SK-N-SH (cell line): ENCODE data around the gene BSPRY. TPM values are rescaled to one million over a fixed set of nuclear protein-coding genes. Genes with fewer than 3 reads are reported as not detected.

ENCODE experiments used
- CTCF ChIA-PET: fragments of 300-600, 350-600 bp; formaldehyde crosslinking; extraction: SDS; loops from one replicate; lab custom pipeline; 2021; lab: Yijun Ruan, JAX
- POLR2A ChIA-PET: fragments of 350-600 bp; sonication (Branson Sonifier 250); formaldehyde crosslinking; extraction: SDS; loops from one replicate; lab custom pipeline; 2020; ENCODE audit warnings: antibody characterized with exemption, inconsistent platforms; lab: Yijun Ruan, JAX
- DNase-seq: peaks from one replicate; pipeline ENCODE4 v3.0.0; 2012
- H2AFZ ChIP-seq: fragments of 200-600 bp; sonication (generic); 2 replicates; pipeline ENCODE4 v1.8.1; 2016; ENCODE audit warnings: antibody characterized with exemption, mild to moderate bottlenecking, low read depth
- H3F3A ChIP-seq: fragments of 200-600 bp; sonication (generic); replicated peaks from 2 replicates; pipeline ENCODE3; 2016; ENCODE audit warnings: antibody characterized with exemption, mild to moderate bottlenecking; ENCODE audit not compliant: insufficient read depth
- H3K27ac ChIP-seq, 2 experiments: fragments of 200-500 bp in 1 of 2; fragments of 200-600 bp in 1 of 2; sonication (Bioruptor generic) in 1 of 2; sonication (generic), shearing (Covaris generic) in 1 of 2; 2 replicates each; pipeline versions ENCODE4 v1.5.1 to v1.6.1; 2014 to 2016; ENCODE audit warnings: low read depth in 2 of 2, inconsistent platforms in 1 of 2, low read length in 1 of 2, mild to moderate bottlenecking in 1 of 2, mixed read lengths in 1 of 2
- H3K27me3 ChIP-seq: fragments of 200-600 bp; sonication (generic), shearing (Covaris generic); 2 replicates; pipeline ENCODE4 v1.6.1; 2016; ENCODE audit warnings: mixed run types; ENCODE audit not compliant: insufficient read depth
- H3K36me3 ChIP-seq, 2 experiments: fragments of 200-500 bp in 1 of 2; fragments of 200-600 bp in 1 of 2; sonication (Bioruptor generic) in 1 of 2; sonication (generic) in 1 of 2; replicated peaks in 1 of 2; 2 replicates each; pipeline versions ENCODE3 to v1.5.1; 2014 to 2016; ENCODE audit warnings: low read length in 1 of 2, mild to moderate bottlenecking in 1 of 2; ENCODE audit not compliant: insufficient read depth in 2 of 2, control insufficient read depth in 1 of 2
- H3K4me1 ChIP-seq, 2 experiments: fragments of 200-500 bp in 1 of 2; fragments of 200-600 bp in 1 of 2; sonication (Bioruptor generic) in 1 of 2; sonication (generic), shearing (Covaris generic) in 1 of 2; 2 replicates each; pipeline versions ENCODE4 v1.5.1 to v1.6.1; 2014 to 2016; ENCODE audit warnings: low read depth in 1 of 2, low read length in 1 of 2, mixed run types in 1 of 2; ENCODE audit not compliant: insufficient read depth in 2 of 2, control insufficient read depth in 1 of 2
- H3K4me2 ChIP-seq: fragments of 200-600 bp; sonication (generic), shearing (Covaris generic); 2 replicates; pipeline ENCODE4 v1.6.1; 2017; ENCODE audit warnings: mixed run types
- H3K4me3 ChIP-seq, 2 experiments: fragments of 200-500 bp in 1 of 2; fragments of 200-600 bp in 1 of 2; sonication (Bioruptor generic) in 1 of 2; sonication (generic), shearing (Covaris generic) in 1 of 2; 2 replicates each; pipeline versions ENCODE4 v1.5.1 to v1.8.1; 2014 to 2016; ENCODE audit warnings: low read depth in 2 of 2, inconsistent platforms in 1 of 2, low read length in 1 of 2, mild to moderate bottlenecking in 1 of 2, mixed read lengths in 1 of 2, moderate library complexity in 1 of 2
- H3K79me2 ChIP-seq: fragments of 200-600 bp; sonication (generic); 2 replicates; pipeline ENCODE4 v1.8.1; 2017; ENCODE audit warnings: mild to moderate bottlenecking; ENCODE audit not compliant: insufficient read depth
- H3K9ac ChIP-seq: fragments of 200-600 bp; sonication (generic); 2 replicates; pipeline ENCODE4 v1.6.1; 2017; ENCODE audit warnings: mixed run types
- H3K9me2 ChIP-seq: fragments of 200-600 bp; sonication (generic); 2 replicates; pipeline ENCODE4 v1.6.1; 2017; ENCODE audit warnings: mixed run types
- H3K9me3 ChIP-seq: fragments of 200-600 bp; sonication (generic); 2 replicates; pipeline ENCODE4 v1.6.1; 2017; ENCODE audit warnings: mixed run types, mild to moderate bottlenecking, moderate library complexity
- H4K20me1 ChIP-seq: fragments of 200-600 bp; sonication (generic); 2 replicates; pipeline ENCODE4 v1.6.1; 2017; ENCODE audit warnings: mild to moderate bottlenecking, mixed run types; ENCODE audit not compliant: insufficient read depth
- CHD2 ChIP-seq: fragments of 150-350 bp; IDR thresholded peaks from 2 replicates; pipeline ENCODE4 v1.6.1; 2018; ENCODE audit warnings: low read length; ENCODE audit not compliant: partially characterized antibody
- ELF1 ChIP-seq: IDR thresholded peaks from 2 replicates; pipeline ENCODE4 v1.4.0; 2012
- EP300 ChIP-seq, 2 experiments: IDR thresholded peaks; 2 replicates each; pipeline versions ENCODE4 v1.4.0 to v1.6.1; 2012; ENCODE audit warnings: borderline replicate concordance in 1 of 2, low read depth in 1 of 2, low read length in 1 of 2
- EZH2phosphoT487 ChIP-seq: fragments of 200-600 bp; sonication (generic); IDR thresholded peaks from 2 replicates; pipeline ENCODE4 v1.6.1; 2017; ENCODE audit warnings: low read depth, mixed run types, mild to moderate bottlenecking, antibody characterized with exemption, moderate library complexity, borderline replicate concordance
- FOXM1 ChIP-seq: IDR thresholded peaks from 2 replicates; pipeline ENCODE4 v1.4.0; 2012; ENCODE audit warnings: low read depth, mild to moderate bottlenecking
- GABPA ChIP-seq: IDR thresholded peaks from 2 replicates; pipeline ENCODE4 v1.4.0; 2012; ENCODE audit warnings: low read depth, mild to moderate bottlenecking
- GATA2 ChIP-seq: sonication (generic); formaldehyde crosslinking; IDR thresholded peaks from 2 replicates; pipeline ENCODE4 v1.5.0; 2020; ENCODE audit warnings: mild to moderate bottlenecking, missing genetic modification reagents
- JUND ChIP-seq: IDR thresholded peaks from 2 replicates; pipeline ENCODE4 v1.4.0; 2012
- NFIC ChIP-seq: IDR thresholded peaks from 2 replicates; pipeline ENCODE4 v1.4.0; 2012; ENCODE audit warnings: borderline replicate concordance
- PBX3 ChIP-seq: IDR thresholded peaks from 2 replicates; pipeline ENCODE4; 2012
- POLR2AphosphoS5 ChIP-seq: IDR thresholded peaks from 2 replicates; pipeline ENCODE4 v1.6.1; 2012; ENCODE audit warnings: low read depth, low read length
- RAD21 ChIP-seq: IDR thresholded peaks from 2 replicates; pipeline ENCODE4 v1.6.1; 2012; ENCODE audit warnings: mild to moderate bottlenecking, low read length
- RCOR1 ChIP-seq: fragments of 150-350 bp; IDR thresholded peaks from 2 replicates; pipeline ENCODE4 v1.6.1; 2017; ENCODE audit warnings: antibody characterized with exemption, low read length
- RFX5 ChIP-seq: IDR thresholded peaks from 2 replicates; pipeline ENCODE4 v1.6.1; 2012; ENCODE audit warnings: mild to moderate bottlenecking, improper control_type of control experiment, low read length
- RXRA ChIP-seq: IDR thresholded peaks from 2 replicates; pipeline ENCODE4 v1.4.0; 2012; ENCODE audit warnings: low read depth, mild to moderate bottlenecking, borderline replicate concordance
- SIN3A ChIP-seq: IDR thresholded peaks from 2 replicates; pipeline ENCODE4 v1.6.1; 2012; ENCODE audit warnings: low read depth, mild to moderate bottlenecking, low read length, moderate library complexity, borderline replicate concordance
- SMC3 ChIP-seq: IDR thresholded peaks from 2 replicates; pipeline ENCODE4 v1.6.1; 2012; ENCODE audit warnings: low read depth, low read length, improper control_type of control experiment
- TAF1 ChIP-seq: IDR thresholded peaks from 2 replicates; pipeline ENCODE4 v1.6.1; 2012; ENCODE audit warnings: low read depth, mild to moderate bottlenecking, low read length, moderate library complexity, borderline replicate concordance
- TEAD4 ChIP-seq: IDR thresholded peaks from 2 replicates; pipeline ENCODE4 v1.4.0; 2012; ENCODE audit warnings: mild to moderate bottlenecking, borderline replicate concordance; ENCODE audit not compliant: insufficient read depth
- YY1 ChIP-seq: IDR thresholded peaks from 2 replicates; pipeline ENCODE4 v1.4.0; 2012; ENCODE audit warnings: low read depth, mild to moderate bottlenecking
- WGBS: methylation state at CpG from one replicate; pipeline ENCODE4 v1.1.6; 2017; ENCODE audit warnings: low lambda C conversion rate; 5-methylcytosine and 5-hydroxymethylcytosine counted together
- polyA plus RNA-seq, 3 experiments: library from polyadenylated mRNA; depleted of rRNA; stranded (reverse); fragments of >200 nt; gene quantifications; 2 replicates each; pipeline ENCODE4 v1.2.3, GENCODE V29; 2012
- TF ChIP-seq, protein P1 (sequence below): fragments of 150-350 bp; IDR thresholded peaks from 2 replicates; pipeline ENCODE4 v1.6.1; 2017; ENCODE audit warnings: antibody characterized with exemption, low read length, low read depth, borderline replicate concordance
- TF ChIP-seq, protein P2 (sequence below): IDR thresholded peaks from 2 replicates; pipeline ENCODE4 v1.4.0; 2012; ENCODE audit warnings: low read depth
- TF ChIP-seq, protein P3 (sequence below): fragments of 200-600 bp; sonication (generic); IDR thresholded peaks from 2 replicates; pipeline ENCODE4 v1.6.1; 2017; ENCODE audit warnings: antibody characterized with exemption, mild to moderate bottlenecking, moderate library complexity

Gene BSPRY
- polyA plus RNA-seq, 1 of the 3 experiments (the other 2 are of a cell fraction), result not detected

DNA sequence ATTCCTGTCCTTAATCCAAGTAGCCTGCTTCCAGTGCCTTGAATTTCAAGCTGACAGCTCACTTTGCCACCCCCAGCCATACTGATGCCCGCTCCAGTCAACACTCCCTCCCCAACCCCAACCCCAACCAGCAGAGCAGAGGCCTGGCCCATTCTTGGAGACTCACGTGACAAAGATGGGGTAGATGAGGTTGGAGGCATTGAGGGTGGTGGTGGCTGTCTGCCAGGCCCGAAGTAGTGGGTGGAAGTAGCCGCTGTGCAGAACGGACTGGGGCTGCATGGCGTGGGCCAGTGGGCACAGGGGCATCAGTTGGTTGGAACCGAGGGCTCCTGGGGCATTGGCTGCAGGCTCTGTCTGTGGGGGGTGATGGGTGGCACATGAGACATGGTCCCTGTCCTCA, 43.9 kb downstream of the BSPRY start:
- 96% methylated on average over 7 of the region's 7 CpGs for WGBS
- H4K20me1 ChIP-seq, result no peaks in the 10 kb centered on the region
- peak; percentile 1 for DNase-seq
- no peaks in the 10 kb centered on the region for H3K9me2 ChIP-seq
- H3K9me3 ChIP-seq, result no peaks in the 10 kb centered on the region
- TF ChIP-seq RAD21 (no peak), ELF1 (no peak), JUND (no peak), SMC3 (no peak), RFX5 (no peak), SIN3A (no peak), RXRA (no peak), TAF1 (no peak), NFIC (no peak), EP300 (IDR thresholded peaks at IDR 0.05; ENCODE audit: borderline replicate concordance in 1 of 2, low read depth in 1 of 2, low read length in 1 of 2) (no peak), POLR2AphosphoS5 (no peak)
- TF ChIP-seq, protein P1, sequence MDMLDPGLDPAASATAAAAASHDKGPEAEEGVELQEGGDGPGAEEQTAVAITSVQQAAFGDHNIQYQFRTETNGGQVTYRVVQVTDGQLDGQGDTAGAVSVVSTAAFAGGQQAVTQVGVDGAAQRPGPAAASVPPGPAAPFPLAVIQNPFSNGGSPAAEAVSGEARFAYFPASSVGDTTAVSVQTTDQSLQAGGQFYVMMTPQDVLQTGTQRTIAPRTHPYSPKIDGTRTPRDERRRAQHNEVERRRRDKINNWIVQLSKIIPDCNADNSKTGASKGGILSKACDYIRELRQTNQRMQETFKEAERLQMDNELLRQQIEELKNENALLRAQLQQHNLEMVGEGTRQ, result no peak
- TF ChIP-seq, protein P2, sequence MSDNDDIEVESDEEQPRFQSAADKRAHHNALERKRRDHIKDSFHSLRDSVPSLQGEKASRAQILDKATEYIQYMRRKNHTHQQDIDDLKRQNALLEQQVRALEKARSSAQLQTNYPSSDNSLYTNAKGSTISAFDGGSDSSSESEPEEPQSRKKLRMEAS, result no peak
- no peak overlapping the region for H3K9ac ChIP-seq
- CTCF ChIA-PET, result no interaction called here
- H3K79me2 ChIP-seq, result no peaks in the 10 kb centered on the region
- peaks cover 4 to 17% of the 10 kb centered on the region in 2 experiments for H3K36me3 ChIP-seq
- H3K4me3 ChIP-seq, result no peak overlapping the region
- no peak overlapping the region for H3K27ac ChIP-seq
- H3F3A ChIP-seq, result peaks cover 2% of the 10 kb centered on the region
- POLR2A ChIA-PET, result no interaction called here
- no peak overlapping the region for H3K4me2 ChIP-seq
- H2AFZ ChIP-seq, result no peak overlapping the region
- no peaks in the 10 kb centered on the region for H3K27me3 ChIP-seq
- H3K4me1 ChIP-seq, result 0 out of 4 replicates have a peak, but pooled peaks cover 0 to 3% of the 10 kb centered on the region in 2 experiments

DNA sequence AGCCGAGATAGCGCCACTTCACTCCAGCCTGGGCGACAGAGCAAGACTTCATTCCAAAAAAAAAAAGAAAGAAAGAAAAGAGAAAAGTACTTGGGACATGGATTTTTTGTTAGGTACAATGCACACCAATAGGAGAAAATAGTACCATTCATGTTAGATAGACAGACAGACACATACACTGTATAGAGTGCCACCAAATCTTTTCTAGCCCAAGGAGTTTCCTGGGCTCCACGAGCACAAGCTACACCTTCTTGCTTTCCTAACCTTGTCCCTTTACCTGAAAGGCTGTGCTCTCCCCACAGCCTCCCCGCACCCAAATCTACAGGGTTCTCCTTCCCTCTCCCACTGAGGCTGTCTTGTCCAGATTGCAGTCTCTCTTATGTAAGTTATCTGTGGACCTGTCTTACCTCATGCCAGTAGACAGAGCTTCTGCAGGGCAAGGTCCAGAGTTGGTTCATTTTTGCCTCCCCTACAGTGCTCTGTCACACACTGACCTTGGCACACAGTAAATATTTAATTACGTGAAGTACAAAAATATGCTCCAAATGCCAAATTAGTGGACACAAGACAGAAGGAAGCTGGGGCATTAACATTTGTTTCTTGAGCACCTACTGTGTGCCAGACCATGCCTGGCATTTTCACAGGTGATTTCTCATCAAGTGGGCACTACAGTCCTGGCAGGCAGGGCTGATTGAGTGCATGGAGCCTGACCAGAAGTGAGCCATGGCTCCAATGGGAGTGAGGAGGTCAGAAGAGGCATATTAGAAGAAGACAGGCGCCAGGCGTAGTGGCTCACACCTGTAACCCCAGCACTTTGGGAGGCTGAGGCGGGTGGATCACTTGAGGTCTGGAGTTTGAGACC, 45.9 kb downstream of the BSPRY start:
- WGBS, result 96% methylated on average over 8 of the region's 9 CpGs
- H3K36me3 ChIP-seq, result peaks cover 4 to 9% of the 10 kb centered on the region in 2 experiments

More for the DNA sequence above, 45.9 kb downstream of the BSPRY start:
- ChIA-PET CTCF (interaction anchor here (1.2 to 1.3 kb wide), 2 partner anchors 11 to 45 kb away, joined by 3 read pairs; no protein-coding TSS in a partner anchor), POLR2A (no interaction called here)
- Histone ChIP-seq H3K27me3 (no peaks in the 10 kb centered on the region), H2AFZ (no peak overlapping the region), H3K4me1 (peaks cover 7 to 8% of the 10 kb centered on the region in 2 experiments; a peak in 1 of 4 replicates), H3K27ac (no peak overlapping the region), H3K4me3 (no peak overlapping the region), H3K9me3 (no peaks in the 10 kb centered on the region), H4K20me1 (no peaks in the 10 kb centered on the region), H3K4me2 (no peak overlapping the region), H3K9ac (no peak overlapping the region), H3K9me2 (no peaks in the 10 kb centered on the region), H3K79me2 (peaks cover 2% of the 10 kb centered on the region; the same call in 1 of the 2 replicates), H3F3A (peaks cover 6% of the 10 kb centered on the region)
- no peak for TF ChIP-seq GABPA
- TF ChIP-seq EZH2phosphoT487, result no peak
- TF ChIP-seq GATA2 (CRISPR knock-in tag), result no peak
- TF ChIP-seq RAD21, result no peak
- no peak for TF ChIP-seq YY1
- TF ChIP-seq NFIC, result no peak
- TF ChIP-seq EP300 (IDR thresholded peaks at IDR 0.05; ENCODE audit: borderline replicate concordance in 1 of 2, low read depth in 1 of 2, low read length in 1 of 2), result no peak
- TF ChIP-seq FOXM1, result no peak
- TF ChIP-seq POLR2AphosphoS5, result no peak
- TF ChIP-seq CHD2, result no peak
- TF ChIP-seq, protein P3, sequence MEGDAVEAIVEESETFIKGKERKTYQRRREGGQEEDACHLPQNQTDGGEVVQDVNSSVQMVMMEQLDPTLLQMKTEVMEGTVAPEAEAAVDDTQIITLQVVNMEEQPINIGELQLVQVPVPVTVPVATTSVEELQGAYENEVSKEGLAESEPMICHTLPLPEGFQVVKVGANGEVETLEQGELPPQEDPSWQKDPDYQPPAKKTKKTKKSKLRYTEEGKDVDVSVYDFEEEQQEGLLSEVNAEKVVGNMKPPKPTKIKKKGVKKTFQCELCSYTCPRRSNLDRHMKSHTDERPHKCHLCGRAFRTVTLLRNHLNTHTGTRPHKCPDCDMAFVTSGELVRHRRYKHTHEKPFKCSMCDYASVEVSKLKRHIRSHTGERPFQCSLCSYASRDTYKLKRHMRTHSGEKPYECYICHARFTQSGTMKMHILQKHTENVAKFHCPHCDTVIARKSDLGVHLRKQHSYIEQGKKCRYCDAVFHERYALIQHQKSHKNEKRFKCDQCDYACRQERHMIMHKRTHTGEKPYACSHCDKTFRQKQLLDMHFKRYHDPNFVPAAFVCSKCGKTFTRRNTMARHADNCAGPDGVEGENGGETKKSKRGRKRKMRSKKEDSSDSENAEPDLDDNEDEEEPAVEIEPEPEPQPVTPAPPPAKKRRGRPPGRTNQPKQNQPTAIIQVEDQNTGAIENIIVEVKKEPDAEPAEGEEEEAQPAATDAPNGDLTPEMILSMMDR, result no peak
- no peak for TF ChIP-seq TAF1
- no peak for TF ChIP-seq RFX5
- no peak for TF ChIP-seq PBX3
- TF ChIP-seq SMC3, result no peak
- TF ChIP-seq TEAD4, result no peak
- no peak for TF ChIP-seq RCOR1
- no peak for DNase-seq
